ES-I3 (cell line): ENCODE measurements around the gene NLRP11.

ENCODE experiments used
- H3K36me3 ChIP-seq: 2 replicates; pipeline ENCODE4 v1.6.1; 2013; ENCODE audit warnings: mild to moderate bottlenecking, low read length, control low read depth, moderate library complexity; ENCODE audit not compliant: insufficient read depth
- H3K4me1 ChIP-seq: 2 replicates; pipeline ENCODE4 v1.6.1; 2013; ENCODE audit warnings: mild to moderate bottlenecking, control low read depth, low read length; ENCODE audit not compliant: insufficient read depth
- H3K9ac ChIP-seq: 2 replicates; pipeline ENCODE4 v1.6.1; 2013; ENCODE audit warnings: low read depth, mild to moderate bottlenecking, low read length, moderate library complexity
- H3K9me3 ChIP-seq: 2 replicates; pipeline ENCODE4 v1.6.1; 2013; ENCODE audit warnings: mild to moderate bottlenecking, low read length, moderate library complexity; ENCODE audit not compliant: control insufficient read depth, insufficient read depth

NLRP11 gene

DNA sequence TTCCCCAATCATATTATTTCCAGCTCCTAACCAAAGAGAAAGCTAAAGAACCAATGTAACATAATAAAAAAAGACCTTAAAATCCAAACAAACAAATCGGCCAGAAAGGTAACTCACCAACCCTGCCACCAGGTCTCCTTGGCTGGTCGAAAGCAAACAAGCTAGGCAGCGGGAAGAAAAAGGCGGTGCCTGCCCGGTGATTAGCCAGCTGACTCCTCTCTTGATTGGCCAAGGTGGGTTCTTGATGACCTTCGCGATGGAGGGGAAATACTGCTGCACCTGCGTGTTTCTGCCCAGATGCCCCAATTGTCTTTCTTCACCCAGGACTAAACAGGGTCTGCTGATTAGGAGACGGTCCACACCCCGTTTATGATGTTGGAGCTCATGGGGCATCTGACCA, at the start of gene NLRP11:
Gene NLRP11 (minus strand): TSS at position 154 of the 400 bp plus-strand sequence. CDS start 13,825 bp downstream, outside the sequence.
- H3K9me3 ChIP-seq, result no peaks in the 10 kb centered on the region
- H3K9ac ChIP-seq, result no peak within 1 kb of the TSS
- H3K4me1 ChIP-seq, result no peaks in the 10 kb centered on the region
- H3K36me3 ChIP-seq, result no peaks in the 10 kb centered on the region

DNA sequence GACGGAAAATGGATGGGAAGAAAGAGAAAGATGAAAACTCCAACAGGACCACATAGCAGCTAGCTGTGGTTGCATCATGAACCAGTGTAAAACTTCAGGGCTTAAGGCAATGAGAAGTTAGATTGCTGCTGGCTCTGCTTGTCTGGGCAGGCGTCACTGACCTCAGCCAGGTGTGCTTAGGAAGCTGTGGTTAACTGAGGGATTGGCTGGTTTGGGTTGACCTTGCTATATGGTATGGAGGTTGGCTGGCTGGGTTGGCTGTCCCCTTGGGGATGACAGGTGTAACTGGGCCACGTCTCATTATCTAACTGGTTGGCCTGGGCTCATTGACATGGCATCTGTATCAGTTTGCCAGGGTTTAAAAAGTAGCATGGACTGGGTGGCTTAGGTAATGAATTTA, 45.4 kb upstream of the NLRP11 start:
- Histone ChIP-seq H3K9me3 (no peaks in the 10 kb centered on the region), H3K9ac (no peak overlapping the region), H3K36me3 (no peaks in the 10 kb centered on the region), H3K4me1 (no peaks in the 10 kb centered on the region)

DNA sequence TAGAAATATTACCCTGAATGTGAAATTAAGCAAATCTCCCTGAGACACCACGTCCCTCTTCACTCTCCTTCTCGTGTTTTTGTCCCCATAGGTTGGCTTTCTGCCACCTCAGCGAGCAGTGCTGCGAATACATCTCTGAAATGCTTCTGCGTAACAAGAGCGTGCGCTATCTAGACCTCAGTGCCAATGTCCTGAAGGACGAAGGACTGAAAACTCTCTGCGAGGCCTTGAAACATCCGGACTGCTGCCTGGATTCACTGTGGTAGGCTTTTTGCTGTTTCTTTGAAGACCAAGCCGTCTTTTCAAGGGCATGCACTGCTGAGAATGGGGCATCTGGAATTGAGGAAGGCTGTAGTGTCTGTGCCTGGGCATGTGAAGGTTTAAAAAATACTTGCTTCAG, 38.9 kb upstream of the NLRP11 start:
- H3K9me3 ChIP-seq, result no peaks in the 10 kb centered on the region; the same call in 1 of the 2 replicates
- no peaks in the 10 kb centered on the region for H3K4me1 ChIP-seq
- no peak overlapping the region for H3K9ac ChIP-seq
- no peaks in the 10 kb centered on the region for H3K36me3 ChIP-seq

DNA sequence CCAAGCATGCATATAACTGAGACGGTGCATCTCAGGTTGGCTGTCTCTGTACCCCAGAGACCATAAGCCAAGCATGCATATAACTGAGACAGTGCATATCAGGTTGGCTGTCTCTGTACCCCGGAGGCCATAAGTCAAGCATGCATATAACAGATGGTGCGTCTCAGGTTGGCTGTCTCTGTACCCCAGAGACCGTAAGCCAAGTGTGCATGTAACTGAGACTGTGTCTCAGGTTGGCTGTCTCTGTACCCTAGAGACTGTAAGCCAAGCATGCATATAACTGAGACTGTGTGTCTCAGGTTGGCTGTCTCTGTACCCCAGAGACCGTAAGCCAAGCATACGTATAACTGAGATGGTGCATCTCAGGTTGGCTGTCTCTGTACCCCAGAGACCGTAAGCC, 35.3 kb upstream of the NLRP11 start:
- Histone ChIP-seq H3K4me1 (no peaks in the 10 kb centered on the region), H3K9ac (no peak overlapping the region), H3K36me3 (no peaks in the 10 kb centered on the region), H3K9me3 (no peaks in the 10 kb centered on the region; the same call in 1 of the 2 replicates)

DNA sequence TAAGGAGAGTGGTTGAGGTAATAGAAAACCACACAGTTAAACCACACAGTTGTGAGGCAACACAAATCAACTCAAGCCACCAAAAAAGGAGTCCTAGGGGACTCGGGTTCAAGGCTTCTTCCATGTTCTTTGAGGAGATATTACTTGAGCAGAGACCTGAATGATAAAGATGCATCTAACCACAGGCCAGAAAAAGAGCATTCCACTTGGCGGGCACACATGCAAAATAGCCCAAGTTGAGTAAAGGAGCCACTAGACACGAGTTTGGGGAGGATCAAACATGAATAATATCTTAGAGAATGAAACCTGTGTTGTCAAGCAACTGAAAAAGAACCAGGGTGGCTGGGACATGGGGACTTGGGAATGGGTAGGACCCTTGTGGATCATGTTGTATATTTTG, 34.7 kb upstream of the NLRP11 start:
- Histone ChIP-seq H3K36me3 (no peaks in the 10 kb centered on the region), H3K9me3 (no peaks in the 10 kb centered on the region; the same call in 1 of the 2 replicates), H3K4me1 (no peaks in the 10 kb centered on the region), H3K9ac (no peak overlapping the region)

DNA sequence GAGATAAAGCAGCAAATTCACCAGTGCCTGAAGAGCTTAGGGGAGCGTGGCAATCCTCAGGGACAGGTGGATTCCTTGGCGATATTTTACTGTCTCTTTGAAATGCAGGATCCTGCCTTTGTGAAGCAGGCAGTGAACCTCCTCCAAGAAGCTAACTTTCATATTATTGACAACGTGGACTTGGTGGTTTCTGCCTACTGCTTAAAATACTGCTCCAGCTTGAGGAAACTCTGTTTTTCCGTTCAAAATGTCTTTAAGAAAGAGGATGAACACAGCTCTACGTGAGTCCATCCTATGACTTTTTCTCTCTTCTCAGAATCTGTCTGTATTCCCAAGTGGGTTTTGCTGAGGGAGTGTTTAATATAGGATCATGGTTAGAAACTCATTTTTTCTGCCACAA, 27.2 kb upstream of the NLRP11 start:
- H3K9me3 ChIP-seq, result no peaks in the 10 kb centered on the region
- H3K9ac ChIP-seq, result no peak overlapping the region
- H3K4me1 ChIP-seq, result no peaks in the 10 kb centered on the region
- no peaks in the 10 kb centered on the region for H3K36me3 ChIP-seq

DNA sequence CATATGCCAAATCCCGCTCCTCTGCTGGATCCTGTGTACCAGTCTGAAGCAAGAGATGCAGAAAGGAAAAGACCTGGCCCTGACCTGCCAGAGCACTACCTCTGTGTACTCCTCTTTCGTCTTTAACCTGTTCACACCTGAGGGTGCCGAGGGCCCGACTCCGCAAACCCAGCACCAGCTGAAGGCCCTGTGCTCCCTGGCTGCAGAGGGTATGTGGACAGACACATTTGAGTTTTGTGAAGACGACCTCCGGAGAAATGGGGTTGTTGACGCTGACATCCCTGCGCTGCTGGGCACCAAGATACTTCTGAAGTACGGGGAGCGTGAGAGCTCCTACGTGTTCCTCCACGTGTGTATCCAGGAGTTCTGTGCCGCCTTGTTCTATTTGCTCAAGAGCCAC, 26.6 kb upstream of the NLRP11 start:
- H3K9ac ChIP-seq, result no peak overlapping the region
- no peaks in the 10 kb centered on the region for H3K9me3 ChIP-seq

DNA sequence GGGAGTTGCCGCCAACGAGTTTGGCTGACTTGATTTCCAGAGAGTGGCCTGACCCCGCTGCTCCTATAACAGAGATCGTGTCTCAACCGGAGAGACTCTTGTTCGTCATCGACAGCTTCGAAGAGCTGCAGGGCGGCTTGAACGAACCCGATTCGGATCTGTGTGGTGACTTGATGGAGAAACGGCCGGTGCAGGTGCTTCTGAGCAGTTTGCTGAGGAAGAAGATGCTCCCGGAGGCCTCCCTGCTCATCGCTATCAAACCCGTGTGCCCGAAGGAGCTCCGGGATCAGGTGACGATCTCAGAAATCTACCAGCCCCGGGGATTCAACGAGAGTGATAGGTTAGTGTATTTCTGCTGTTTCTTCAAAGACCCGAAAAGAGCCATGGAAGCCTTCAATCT, 26.2 kb upstream of the NLRP11 start:
- Histone ChIP-seq H3K9ac (no peak overlapping the region), H3K9me3 (no peaks in the 10 kb centered on the region), H3K4me1 (no peaks in the 10 kb centered on the region)

More for the DNA sequence above, 26.6 kb upstream of the NLRP11 start:
- no peaks in the 10 kb centered on the region for H3K4me1 ChIP-seq
- H3K36me3 ChIP-seq, result no peaks in the 10 kb centered on the region

DNA sequence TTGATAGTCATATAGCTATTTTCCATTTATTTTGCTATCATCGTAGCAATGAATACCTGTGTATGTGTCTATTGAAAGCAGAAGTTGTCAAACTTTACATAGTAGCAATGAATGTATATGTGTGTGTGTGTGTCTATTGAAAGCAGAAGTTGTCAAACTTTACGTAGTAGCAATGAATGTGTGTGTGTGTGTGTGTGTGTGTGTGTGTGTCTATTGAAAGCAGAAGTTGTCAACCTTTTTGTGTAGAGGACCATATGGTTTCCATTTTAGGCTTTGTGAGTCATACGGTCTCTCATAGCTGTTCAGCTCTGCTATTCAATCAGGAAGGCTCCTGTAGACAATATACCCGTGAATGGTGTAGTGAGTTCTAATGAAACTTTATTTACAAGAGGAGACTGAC, 25.4 kb upstream of the NLRP11 start:
- Histone ChIP-seq H3K4me1 (no peaks in the 10 kb centered on the region), H3K36me3 (no peaks in the 10 kb centered on the region), H3K9me3 (no peaks in the 10 kb centered on the region), H3K9ac (no peak overlapping the region)

More for the DNA sequence above, 26.2 kb upstream of the NLRP11 start:
- no peaks in the 10 kb centered on the region for H3K36me3 ChIP-seq

DNA sequence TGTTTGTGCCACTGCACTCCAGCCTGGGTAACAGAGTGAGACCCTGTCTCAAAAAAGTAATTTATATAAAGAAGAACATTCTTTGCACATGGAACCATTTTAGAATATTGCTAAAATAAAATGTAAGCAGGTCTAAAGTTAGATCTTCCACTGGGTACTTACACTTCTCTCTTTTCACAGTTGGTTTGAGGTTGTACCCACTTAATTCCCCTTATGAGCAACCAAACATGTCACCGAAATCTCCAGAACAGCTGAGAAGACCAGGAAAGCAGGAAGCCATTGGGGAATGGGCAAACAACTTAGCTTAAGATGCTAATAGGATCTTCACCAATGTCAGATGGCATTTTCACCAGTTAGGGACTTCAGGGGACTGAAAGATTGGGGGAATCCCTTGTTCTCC, 23.4 kb upstream of the NLRP11 start:
- H3K4me1 ChIP-seq, result no peaks in the 10 kb centered on the region
- H3K9me3 ChIP-seq, result no peaks in the 10 kb centered on the region
- no peak overlapping the region for H3K9ac ChIP-seq

DNA sequence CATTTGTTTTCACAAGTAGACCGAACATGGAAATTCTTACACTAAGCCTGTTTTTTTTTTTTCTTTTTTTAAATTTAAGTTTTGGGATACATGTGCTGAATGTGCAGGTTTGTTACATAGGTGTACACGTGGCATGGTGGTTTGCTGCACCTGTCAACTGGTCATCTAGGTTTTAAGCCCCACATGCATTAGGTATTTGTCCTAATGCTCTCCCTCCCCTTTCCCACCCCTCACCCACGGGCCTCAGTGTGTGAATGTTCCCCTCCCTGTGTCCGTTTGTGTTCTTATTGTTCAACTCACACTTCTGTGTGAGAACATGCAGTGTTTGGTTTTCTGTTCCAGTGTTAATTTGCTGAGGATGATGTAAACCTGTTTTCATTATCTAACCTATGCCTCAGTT, 7.1 kb upstream of the NLRP11 start:
- no peak overlapping the region for H3K9ac ChIP-seq
- H3K9me3 ChIP-seq, result no peaks in the 10 kb centered on the region
- H3K36me3 ChIP-seq, result no peaks in the 10 kb centered on the region
- H3K4me1 ChIP-seq, result no peaks in the 10 kb centered on the region

More for the DNA sequence above, 23.4 kb upstream of the NLRP11 start:
- no peaks in the 10 kb centered on the region for H3K36me3 ChIP-seq

DNA sequence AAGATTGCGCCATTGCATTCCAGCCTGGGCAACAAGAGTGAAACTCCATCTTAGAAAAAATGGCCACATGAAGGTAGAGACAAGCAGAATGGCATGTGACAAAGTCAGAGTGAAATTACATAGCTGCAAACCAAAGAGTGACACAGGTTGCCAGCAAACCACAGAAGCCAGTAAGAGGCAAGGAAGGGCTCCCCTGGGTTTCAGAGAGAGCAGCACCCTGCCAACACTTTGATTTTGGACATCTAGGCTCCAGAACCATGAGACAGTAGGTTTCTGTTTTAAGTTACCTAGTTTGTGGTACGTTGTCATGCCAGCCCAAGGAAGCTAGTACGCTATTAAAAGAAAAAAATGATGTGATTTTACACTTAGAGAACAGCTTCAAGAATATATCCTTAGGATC, 6.5 kb upstream of the NLRP11 start:
- Histone ChIP-seq H3K9ac (no peak overlapping the region), H3K36me3 (no peaks in the 10 kb centered on the region), H3K4me1 (no peaks in the 10 kb centered on the region), H3K9me3 (no peaks in the 10 kb centered on the region)

DNA sequence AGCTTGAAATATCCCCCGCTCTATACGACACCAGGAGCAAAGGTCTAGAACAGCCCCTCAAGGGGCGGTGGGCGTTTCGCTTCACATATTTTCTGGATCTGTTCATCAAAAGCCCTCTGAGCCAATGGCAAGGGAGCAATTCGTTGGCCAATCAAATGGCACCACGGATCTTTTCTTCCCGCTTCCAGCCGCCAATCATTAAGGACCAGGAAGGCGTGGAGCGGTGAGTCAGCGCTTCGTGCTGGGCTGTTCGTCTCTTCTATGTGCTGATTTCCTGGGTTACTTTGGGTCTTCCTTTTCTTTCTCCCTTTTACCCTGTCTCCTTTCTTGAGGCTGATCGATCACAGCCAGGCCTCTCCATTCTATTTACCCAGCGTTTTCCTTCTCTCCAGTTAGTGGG, 4.5 kb upstream of the NLRP11 start, which contains the start of gene NLRP4:
Gene NLRP4 (plus strand): TSS at position 201 of the 400 bp plus-strand sequence. CDS start 15,541 bp downstream, outside the sequence.
- Histone ChIP-seq H3K4me1 (no peaks in the 10 kb centered on the region), H3K9me3 (no peaks in the 10 kb centered on the region), H3K9ac (no peak within 1 kb of the TSS), H3K36me3 (no peaks in the 10 kb centered on the region)

DNA sequence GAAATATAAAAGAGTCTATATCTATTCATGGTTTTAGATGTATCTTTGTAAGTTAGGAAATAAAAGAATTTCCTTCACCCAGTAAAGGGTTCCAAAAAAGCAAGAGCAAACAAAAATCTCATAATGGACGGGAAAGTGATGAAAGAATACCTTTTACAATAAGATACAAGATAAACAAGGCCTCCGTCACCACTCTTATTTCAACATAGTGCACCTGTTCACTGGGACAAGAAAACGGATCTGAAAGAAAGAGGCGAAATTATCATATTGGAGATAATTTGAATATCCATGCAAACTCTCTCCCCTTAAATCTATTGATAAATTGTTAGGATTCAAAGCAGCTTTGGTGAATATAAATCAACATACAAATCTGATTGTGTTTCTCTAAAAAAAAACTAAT, 877 bp upstream of the NLRP11 start:
- no peaks in the 10 kb centered on the region for H3K36me3 ChIP-seq
- H3K4me1 ChIP-seq, result no peaks in the 10 kb centered on the region
- H3K9me3 ChIP-seq, result no peaks in the 10 kb centered on the region
- H3K9ac ChIP-seq, result no peak overlapping the region

DNA sequence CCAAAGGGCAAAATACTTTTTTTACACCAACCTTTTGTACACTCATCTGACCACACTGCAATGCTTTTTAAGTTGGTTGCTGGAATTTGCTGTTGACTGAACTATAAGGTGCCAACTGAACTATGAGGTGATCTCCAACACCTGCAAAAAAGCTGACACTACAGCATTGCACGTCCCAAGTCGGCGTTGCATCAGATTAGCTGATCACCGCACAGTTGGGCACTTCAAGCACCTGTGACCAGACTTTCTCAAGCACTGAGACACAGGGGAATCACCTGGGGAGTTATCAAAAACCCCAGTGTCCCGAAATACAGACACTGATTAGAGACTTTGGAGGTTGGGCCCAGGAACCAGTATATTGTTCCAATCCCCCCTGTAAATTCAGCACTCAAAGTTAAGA, 1.1 kb downstream of the NLRP11 start:
- Histone ChIP-seq H3K36me3 (no peaks in the 10 kb centered on the region), H3K4me1 (no peaks in the 10 kb centered on the region), H3K9me3 (no peaks in the 10 kb centered on the region), H3K9ac (no peak overlapping the region)

DNA sequence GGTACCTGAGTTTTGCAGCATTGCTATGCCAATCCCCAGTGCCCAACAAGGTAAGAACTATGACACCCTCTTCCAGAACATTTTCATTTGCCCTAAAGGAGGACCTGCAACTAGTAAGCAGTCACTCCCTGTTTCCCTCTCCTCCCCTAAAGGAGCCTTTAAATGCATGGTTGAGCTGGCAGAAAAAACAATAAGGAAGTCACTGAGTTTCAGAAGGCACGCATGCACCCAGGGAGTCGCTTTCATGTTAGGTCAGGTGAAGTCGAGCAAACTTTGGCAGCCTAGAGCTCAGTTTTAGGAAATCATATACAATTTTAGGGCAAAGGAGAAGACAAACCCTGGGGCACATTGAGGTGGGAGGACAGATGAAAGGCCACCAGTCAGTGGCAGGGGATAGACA, 11.8 kb downstream of the NLRP11 start:
- Histone ChIP-seq H3K9ac (no peak overlapping the region), H3K9me3 (no peaks in the 10 kb centered on the region), H3K4me1 (no peaks in the 10 kb centered on the region), H3K36me3 (no peaks in the 10 kb centered on the region)
